Measurements from ENCODE around the gene SEMA6A. TPM values are rescaled to one million over a fixed set of nuclear protein-coding genes. Genes with fewer than 3 reads are reported as not detected.

The SEMA6A gene
- total RNA-seq, 1 experiment from 2014 or later, result not detected

DNA sequence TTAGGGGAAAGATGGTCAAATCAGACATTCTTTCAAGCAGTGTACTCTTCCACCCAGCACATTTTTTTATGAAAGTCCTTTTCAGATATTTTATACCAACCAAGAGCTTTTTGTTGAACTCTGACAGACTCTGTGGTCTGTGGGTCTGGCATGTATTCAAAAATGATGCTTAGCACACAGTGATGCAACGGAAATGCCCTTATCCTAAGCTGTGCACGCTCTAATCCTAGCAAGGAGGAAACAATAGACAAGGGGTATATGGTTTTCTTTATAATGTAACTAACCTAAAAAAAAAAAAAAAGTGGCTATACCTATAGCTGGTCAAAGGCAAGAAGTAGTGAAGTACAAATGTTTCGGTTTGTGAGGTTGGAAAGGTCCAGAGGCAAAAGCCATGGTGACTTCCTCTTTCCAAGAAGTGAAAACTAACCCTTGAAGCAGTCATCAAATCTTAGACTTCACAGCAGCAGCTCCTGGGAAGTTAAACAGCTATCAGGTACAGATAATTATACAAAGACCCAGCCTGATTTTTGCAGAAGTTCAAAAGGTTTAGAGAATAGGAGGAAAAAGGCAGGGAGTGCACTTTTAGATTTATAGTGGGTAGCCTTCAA is 82.5 kb downstream of the SEMA6A start:
- peak; percentile 92 for DNase-seq
- no peaks in the 10 kb centered on the region for H3K9me3 ChIP-seq (ENCODE audit: low read length)
- H2AFZ ChIP-seq (ENCODE audit: low read length), result no peak overlapping the region
- no peak overlapping the region for H3K4me3 ChIP-seq (ENCODE audit: low read length)
- BruUV-seq (replicated peaks), result no TSS peak
- ATAC-seq, result peak; percentile 93
- no peaks in the 10 kb centered on the region for H3K9me2 ChIP-seq (replicated peaks; ENCODE audit: low read length)
- no peaks in the 10 kb centered on the region for H3K36me3 ChIP-seq (ENCODE audit: low read depth, low read length)
- H3K27me3 ChIP-seq (ENCODE audit: low read length), result no peaks in the 10 kb centered on the region
- intact Hi-C loops (cut with micrococcal nuclease), result loop anchor here (10.0 kb wide), 1 partner anchor 247 kb away; no protein-coding TSS in a partner anchor
- H3K9ac ChIP-seq (ENCODE audit: low read length), result no peak overlapping the region
- H4K20me1 ChIP-seq (ENCODE audit: low read length), result no peaks in the 10 kb centered on the region
- no peaks in the 10 kb centered on the region for H3K79me2 ChIP-seq (ENCODE audit: low read length)
- H3K27ac ChIP-seq (ENCODE audit: low read length), result peak overlapping the region; percentile 24; the same call in 1 of the 2 replicates
- peak overlapping the region; percentile 59 for H3K4me2 ChIP-seq (ENCODE audit: low read length)
- no peaks in the 10 kb centered on the region for H3F3A ChIP-seq (ENCODE audit: low read length, unreplicated experiment)
- POLR2A ChIA-PET (ENCODE audit: unreplicated experiment), result interaction anchor here (0.6 kb wide), 1 partner anchor 83 kb away, joined by 4 read pairs; no protein-coding TSS in a partner anchor
- no peak for TF ChIP-seq EZH2phosphoT487 (IDR thresholded peaks at IDR 0.05; ENCODE audit: borderline replicate concordance, low read length)
- no peak for TF ChIP-seq EZH2 (IDR thresholded peaks at IDR 0.05; ENCODE audit: low read length, unreplicated experiment)
- TF ChIP-seq, protein P1, sequence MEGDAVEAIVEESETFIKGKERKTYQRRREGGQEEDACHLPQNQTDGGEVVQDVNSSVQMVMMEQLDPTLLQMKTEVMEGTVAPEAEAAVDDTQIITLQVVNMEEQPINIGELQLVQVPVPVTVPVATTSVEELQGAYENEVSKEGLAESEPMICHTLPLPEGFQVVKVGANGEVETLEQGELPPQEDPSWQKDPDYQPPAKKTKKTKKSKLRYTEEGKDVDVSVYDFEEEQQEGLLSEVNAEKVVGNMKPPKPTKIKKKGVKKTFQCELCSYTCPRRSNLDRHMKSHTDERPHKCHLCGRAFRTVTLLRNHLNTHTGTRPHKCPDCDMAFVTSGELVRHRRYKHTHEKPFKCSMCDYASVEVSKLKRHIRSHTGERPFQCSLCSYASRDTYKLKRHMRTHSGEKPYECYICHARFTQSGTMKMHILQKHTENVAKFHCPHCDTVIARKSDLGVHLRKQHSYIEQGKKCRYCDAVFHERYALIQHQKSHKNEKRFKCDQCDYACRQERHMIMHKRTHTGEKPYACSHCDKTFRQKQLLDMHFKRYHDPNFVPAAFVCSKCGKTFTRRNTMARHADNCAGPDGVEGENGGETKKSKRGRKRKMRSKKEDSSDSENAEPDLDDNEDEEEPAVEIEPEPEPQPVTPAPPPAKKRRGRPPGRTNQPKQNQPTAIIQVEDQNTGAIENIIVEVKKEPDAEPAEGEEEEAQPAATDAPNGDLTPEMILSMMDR (conservative IDR thresholded peaks at IDR 0.05; ENCODE audit: low read depth, low read length), result no peak
- CTCF ChIA-PET, result interaction anchor here (0.6 kb wide), 1 partner anchor 406 kb away, joined by 4 read pairs; no protein-coding TSS in a partner anchor
- H3K4me1 ChIP-seq (ENCODE audit: insufficient read depth, low read length), result peaks cover 52% of the 10 kb centered on the region

DNA sequence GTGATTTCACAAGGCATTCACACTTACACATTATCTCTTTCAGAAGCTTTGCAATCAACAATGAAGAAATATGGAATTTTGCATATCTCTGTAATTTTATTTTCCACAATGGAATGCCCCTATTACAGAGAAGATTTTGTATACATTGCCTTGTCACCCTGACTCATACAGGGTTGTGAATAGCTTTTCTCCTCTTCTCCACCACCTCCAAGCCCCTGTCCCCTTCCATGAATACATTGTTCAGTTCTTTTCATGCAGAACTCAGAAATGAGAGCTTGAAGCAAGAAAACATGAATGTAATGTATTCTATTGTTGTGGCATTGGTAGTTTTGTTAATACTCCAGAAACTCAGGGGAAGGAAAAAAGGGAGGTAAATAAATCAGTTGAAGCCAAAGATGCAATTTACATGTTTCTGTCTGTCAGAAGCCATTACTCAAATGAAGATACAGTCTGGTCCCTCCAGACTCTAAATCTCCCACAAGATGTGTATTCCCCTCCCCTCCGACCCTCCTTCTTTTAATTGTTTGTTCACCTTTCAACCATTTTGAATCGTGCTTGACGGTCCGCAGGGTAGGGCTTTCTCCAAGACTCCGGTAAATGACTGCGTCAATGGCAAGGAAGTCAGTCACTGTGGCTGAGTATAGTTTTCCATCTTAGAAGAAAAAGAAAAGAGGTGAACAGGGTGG is 86.1 kb downstream of the SEMA6A start:
- H3K9ac ChIP-seq (ENCODE audit: low read length), result no peak overlapping the region
- no peaks in the 10 kb centered on the region for H4K20me1 ChIP-seq (ENCODE audit: low read length)
- ATAC-seq (peak; percentile 61), DNase-seq (peak; percentile 53)
- no peaks in the 10 kb centered on the region for H3F3A ChIP-seq (ENCODE audit: low read length, unreplicated experiment)
- no peak overlapping the region for H3K4me3 ChIP-seq (ENCODE audit: low read length)
- H3K27me3 ChIP-seq (ENCODE audit: low read length), result no peaks in the 10 kb centered on the region
- BruUV-seq (replicated peaks), result no TSS peak
- CTCF ChIA-PET, result no interaction called here
- H3K79me2 ChIP-seq (ENCODE audit: low read length), result no peaks in the 10 kb centered on the region
- no peaks in the 10 kb centered on the region for H3K9me2 ChIP-seq (replicated peaks; ENCODE audit: low read length)
- peaks cover 34% of the 10 kb centered on the region for H3K4me1 ChIP-seq (ENCODE audit: insufficient read depth, low read length)
- H3K27ac ChIP-seq (ENCODE audit: low read length), result no peak overlapping the region
- H3K36me3 ChIP-seq (ENCODE audit: low read depth, low read length), result no peaks in the 10 kb centered on the region
- H3K4me2 ChIP-seq (ENCODE audit: low read length), result no peak overlapping the region
- H2AFZ ChIP-seq (ENCODE audit: low read length), result no peak overlapping the region
- H3K9me3 ChIP-seq (ENCODE audit: low read length), result no peaks in the 10 kb centered on the region
- intact Hi-C loops (cut with micrococcal nuclease), result no loop called here
- POLR2A ChIA-PET (ENCODE audit: unreplicated experiment), result no interaction called here
- TF ChIP-seq, protein P1 (conservative IDR thresholded peaks at IDR 0.05; ENCODE audit: low read depth, low read length), result no peak
- TF ChIP-seq EZH2 (IDR thresholded peaks at IDR 0.05; ENCODE audit: low read length, unreplicated experiment), result no peak
- no peak for TF ChIP-seq EZH2phosphoT487 (IDR thresholded peaks at IDR 0.05; ENCODE audit: borderline replicate concordance, low read length)

DNA sequence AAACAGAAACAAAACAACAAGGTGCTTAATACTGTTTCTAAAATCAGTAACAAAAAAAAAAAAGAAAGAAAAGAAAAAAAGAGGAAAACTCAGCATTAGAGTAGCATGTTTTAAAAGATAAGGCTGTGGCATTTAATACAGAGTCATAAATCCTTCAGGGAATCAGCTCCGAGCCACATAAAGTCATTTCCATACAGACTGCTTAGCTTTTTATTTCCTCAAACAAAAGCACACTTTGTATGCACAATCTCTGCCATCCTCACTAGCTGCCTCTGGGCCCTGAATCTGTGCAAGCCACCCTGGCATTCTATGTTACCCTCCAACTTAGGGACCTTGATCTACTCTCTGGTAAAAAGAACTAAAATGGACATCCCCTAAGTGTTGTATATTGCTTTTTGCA is 87.6 kb downstream of the SEMA6A start:
- Histone ChIP-seq H3K36me3 (ENCODE audit: low read depth, low read length) (no peaks in the 10 kb centered on the region), H3K27ac (ENCODE audit: low read length) (no peak overlapping the region), H3K27me3 (ENCODE audit: low read length) (no peaks in the 10 kb centered on the region), H2AFZ (ENCODE audit: low read length) (no peak overlapping the region), H3K4me3 (ENCODE audit: low read length) (no peak overlapping the region), H4K20me1 (ENCODE audit: low read length) (no peaks in the 10 kb centered on the region), H3K79me2 (ENCODE audit: low read length) (no peaks in the 10 kb centered on the region), H3K9ac (ENCODE audit: low read length) (no peak overlapping the region), H3F3A (ENCODE audit: low read length, unreplicated experiment) (no peaks in the 10 kb centered on the region), H3K9me3 (ENCODE audit: low read length) (no peaks in the 10 kb centered on the region), H3K9me2 (replicated peaks; ENCODE audit: low read length) (no peaks in the 10 kb centered on the region), H3K4me2 (ENCODE audit: low read length) (no peak overlapping the region), H3K4me1 (ENCODE audit: insufficient read depth, low read length) (peaks cover 27% of the 10 kb centered on the region)
- CTCF ChIA-PET, result no interaction called here
- DNase-seq (no peak), ATAC-seq (no peak)
- no peak for TF ChIP-seq EZH2phosphoT487 (IDR thresholded peaks at IDR 0.05; ENCODE audit: borderline replicate concordance, low read length)
- TF ChIP-seq EZH2 (IDR thresholded peaks at IDR 0.05; ENCODE audit: low read length, unreplicated experiment), result no peak
- TF ChIP-seq, protein P1 (conservative IDR thresholded peaks at IDR 0.05; ENCODE audit: low read depth, low read length), result no peak
- intact Hi-C loops (cut with micrococcal nuclease), result no loop called here
- POLR2A ChIA-PET (ENCODE audit: unreplicated experiment), result no interaction called here
- no TSS peak for BruUV-seq (replicated peaks)

Data from PC-3 (cell line).